Testis (tissue), 3 donors: ENCODE measurements around the gene CHCHD6. TPM values are rescaled to one million over a fixed set of nuclear protein-coding genes. Genes with fewer than 3 reads are reported as not detected.

ENCODE experiments used
- DNase-seq: peaks from one replicate; pipeline ENCODE4 v3.0.0-alpha.2; 2019
- H3K27ac ChIP-seq, 2 donors: fragments of 200-600 bp; sonication (generic); one replicate each; pipeline ENCODE4 v1.5.1; 2019
- H3K27me3 ChIP-seq: fragments of 200-600 bp; sonication (generic); one replicate; pipeline ENCODE4 v1.5.1; 2019
- H3K36me3 ChIP-seq: fragments of 200-600 bp; sonication (generic); one replicate; pipeline ENCODE4 v1.5.1; 2017; ENCODE audit warnings: low read depth; ENCODE audit errors: missing control alignments
- H3K4me1 ChIP-seq: fragments of 200-600 bp; sonication (generic); one replicate; pipeline ENCODE4 v1.5.1; 2019
- H3K4me3 ChIP-seq, 2 donors: fragments of 200-600 bp; sonication (generic); one replicate each; pipeline ENCODE4 v1.5.1; 2017 to 2019
- H3K9me3 ChIP-seq: fragments of 200-600 bp; sonication (generic); one replicate; pipeline ENCODE4 v1.5.1; 2017
- CTCF ChIP-seq, 3 experiments: fragments of 450-650 bp in 2 of 3; fragments of 200-600 bp in 1 of 3; sonication (generic) in 1 of 3; IDR thresholded peaks; one replicate each; pipeline ENCODE4 v1.5.1; 2016 to 2019; ENCODE audit warnings: antibody characterized with exemption in 3 of 3, mild to moderate bottlenecking in 2 of 3, moderate library complexity in 1 of 3
- POLR2A ChIP-seq: fragments of 450-650 bp; IDR thresholded peaks from one replicate; pipeline ENCODE4 v1.6.1; 2017; ENCODE audit warnings: antibody characterized with exemption, mild to moderate bottlenecking, moderate library complexity
- WGBS, 2 donors: methylation state at CpG; one replicate each; pipeline ENCODE4 v1.1.5; 2018; 5-methylcytosine and 5-hydroxymethylcytosine counted together
- intact Hi-C: fragments of 100-400 bp; cut with DNase I; formaldehyde crosslinking; loops from one replicate; pipeline ENCODE4 v1.15.1; 2023; ENCODE audit warnings: low total_unique reads
- polyA plus RNA-seq: library from polyadenylated mRNA; stranded (reverse); fragments of 350-450 nt; fragmentation: Illumina TruSeq; extraction: RNeasy Lipid Tissue Mini Kit (QIAGEN cat#74804); gene quantifications from one replicate; pipeline ENCODE4 v1.2.3, GENCODE V29; 2014; ENCODE audit warnings: low read depth, low replicate concordance; ENCODE audit not compliant: insufficient read depth
- total RNA-seq, 2 donors: library from RNA; depleted of rRNA; stranded (reverse); fragments of >200 nt; gene quantifications; one replicate each; pipeline ENCODE4 v1.2.3, GENCODE V29; 2016

The CHCHD6 gene
- total and polyA plus RNA-seq, 3 donors from 2014 or later, result 47.6 to 84.6 (median 49.9) TPM

GRCh38 chr3:126760541-126760940, 56.5 kb downstream of the CHCHD6 start:
- TF ChIP-seq CTCF (IDR thresholded peaks at IDR 0.05), result no peak
- no peak for TF ChIP-seq POLR2A
- no peaks in the 10 kb centered on the region for H3K36me3 ChIP-seq
- H3K4me1 ChIP-seq, result no peaks in the 10 kb centered on the region
- WGBS, 2 donors, result 69 to 80% methylated on average over 1 of the region's 1 CpG
- intact Hi-C loops, result no loop called here
- no peak overlapping the region for H3K27ac ChIP-seq
- no peak overlapping the region for H3K4me3 ChIP-seq
- DNase-seq, result no peak
- H3K27me3 ChIP-seq, result no peaks in the 10 kb centered on the region
- no peaks in the 10 kb centered on the region for H3K9me3 ChIP-seq

GRCh38 chr3:126763035-126763434, 59.0 kb downstream of the CHCHD6 start:
- TF ChIP-seq CTCF (IDR thresholded peaks at IDR 0.05) (no peak), POLR2A (no peak)
- intact Hi-C loops, result no loop called here
- H3K4me3 ChIP-seq, result no peak overlapping the region

DNA sequence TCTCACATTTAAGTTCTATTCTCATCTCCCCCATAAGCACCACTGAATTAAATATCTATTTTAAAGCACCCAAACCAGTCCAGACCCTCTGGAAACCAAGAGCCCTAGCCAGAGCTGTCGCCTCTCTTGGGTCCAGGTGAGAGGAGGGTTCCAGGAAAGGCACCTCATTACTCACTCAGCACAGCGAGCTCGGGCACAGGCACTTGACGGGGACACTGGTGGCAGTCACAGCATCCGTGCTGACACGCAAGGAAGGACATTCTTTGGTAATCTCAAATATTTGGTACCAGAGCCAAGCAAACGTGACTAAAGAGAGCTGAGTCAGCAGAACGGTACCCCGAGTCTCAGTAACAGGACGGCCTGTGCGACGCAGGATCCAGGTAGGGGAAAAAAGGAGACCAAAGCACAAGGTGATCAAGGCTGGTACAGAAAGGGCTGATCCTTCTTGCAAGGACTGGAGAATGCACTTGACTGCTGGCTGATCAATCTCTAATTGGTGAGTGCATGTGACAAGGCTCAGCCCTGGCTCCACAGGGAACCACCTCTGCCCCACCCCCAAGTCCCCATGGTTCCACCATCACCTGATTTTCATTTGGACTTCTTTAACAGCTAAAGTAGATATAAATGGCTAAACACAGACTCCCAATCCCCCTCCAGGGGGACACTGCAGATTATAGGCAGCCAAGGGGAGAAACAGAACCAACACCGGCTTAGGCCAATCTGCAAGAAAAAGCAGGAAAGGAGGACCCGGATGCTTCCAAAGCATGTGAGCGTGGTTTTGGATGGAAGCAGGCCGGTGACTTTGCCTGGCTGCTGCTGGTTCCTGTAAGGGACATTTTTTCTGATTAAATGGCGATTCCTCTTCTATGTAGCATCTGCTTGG, 61.4 kb downstream of the CHCHD6 start:
- Histone ChIP-seq H3K27me3 (no peaks in the 10 kb centered on the region), H3K4me1 (no peaks in the 10 kb centered on the region), H3K36me3 (no peaks in the 10 kb centered on the region), H3K27ac (no peak overlapping the region), H3K9me3 (no peaks in the 10 kb centered on the region), H3K4me3 (no peak overlapping the region)
- TF ChIP-seq CTCF (IDR thresholded peaks at IDR 0.05) (no peak), POLR2A (no peak)
- 91 to 93% methylated on average over 14 to 17 of the region's 17 CpGs for WGBS, 2 donors
- DNase-seq, result no peak
- intact Hi-C loops, result no loop called here

More at GRCh38 chr3:126763035-126763434, 59.0 kb downstream of the CHCHD6 start:
- no peak overlapping the region for H3K27ac ChIP-seq
- no peaks in the 10 kb centered on the region for H3K9me3 ChIP-seq
- no peaks in the 10 kb centered on the region for H3K27me3 ChIP-seq
- H3K4me1 ChIP-seq, result no peaks in the 10 kb centered on the region
- no peak for DNase-seq
- no peaks in the 10 kb centered on the region for H3K36me3 ChIP-seq

GRCh38 chr3:126766653-126767052, 62.6 kb downstream of the CHCHD6 start:
- intact Hi-C loops, result no loop called here
- no peaks in the 10 kb centered on the region for H3K9me3 ChIP-seq
- no peak for DNase-seq
- no peak for TF ChIP-seq POLR2A
- TF ChIP-seq CTCF (IDR thresholded peaks at IDR 0.05), result no peak
- no peaks in the 10 kb centered on the region for H3K36me3 ChIP-seq
- WGBS, 2 donors, result 100% methylated on average over 6 to 7 of the region's 7 CpGs
- H3K27me3 ChIP-seq, result no peaks in the 10 kb centered on the region
- H3K4me3 ChIP-seq, result no peak overlapping the region
- H3K4me1 ChIP-seq, result no peaks in the 10 kb centered on the region
- no peak overlapping the region for H3K27ac ChIP-seq

- no peaks in the 10 kb centered on the region for H3K27me3 ChIP-seq
- H3K27ac ChIP-seq, result no peak overlapping the region
- TF ChIP-seq POLR2A (no peak), CTCF (IDR thresholded peaks at IDR 0.05) (no peak)
- no peaks in the 10 kb centered on the region for H3K4me1 ChIP-seq
- 88 to 92% methylated on average over 3 of the region's 3 CpGs for WGBS, 2 donors
- H3K9me3 ChIP-seq, result no peaks in the 10 kb centered on the region
- DNase-seq, result no peak
- intact Hi-C loops, result no loop called here
- no peak overlapping the region for H3K4me3 ChIP-seq
- no peaks in the 10 kb centered on the region for H3K36me3 ChIP-seq
Observed at GRCh38 chr3:126768903-126769302, 64.9 kb downstream of the CHCHD6 start.
